Measurements from ENCODE around the gene CHRNE. TPM values are rescaled to one million over a fixed set of nuclear protein-coding genes. Genes with fewer than 3 reads are reported as not detected.
A peak's percentile ranks its signal among the peaks of the same experiment; 100 is the strongest.

Gene CHRNE
- total RNA-seq (2014; rRNA removed; shearing (Covaris generic)): 0.04 and 0.14 TPM in 2 replicates

DNA sequence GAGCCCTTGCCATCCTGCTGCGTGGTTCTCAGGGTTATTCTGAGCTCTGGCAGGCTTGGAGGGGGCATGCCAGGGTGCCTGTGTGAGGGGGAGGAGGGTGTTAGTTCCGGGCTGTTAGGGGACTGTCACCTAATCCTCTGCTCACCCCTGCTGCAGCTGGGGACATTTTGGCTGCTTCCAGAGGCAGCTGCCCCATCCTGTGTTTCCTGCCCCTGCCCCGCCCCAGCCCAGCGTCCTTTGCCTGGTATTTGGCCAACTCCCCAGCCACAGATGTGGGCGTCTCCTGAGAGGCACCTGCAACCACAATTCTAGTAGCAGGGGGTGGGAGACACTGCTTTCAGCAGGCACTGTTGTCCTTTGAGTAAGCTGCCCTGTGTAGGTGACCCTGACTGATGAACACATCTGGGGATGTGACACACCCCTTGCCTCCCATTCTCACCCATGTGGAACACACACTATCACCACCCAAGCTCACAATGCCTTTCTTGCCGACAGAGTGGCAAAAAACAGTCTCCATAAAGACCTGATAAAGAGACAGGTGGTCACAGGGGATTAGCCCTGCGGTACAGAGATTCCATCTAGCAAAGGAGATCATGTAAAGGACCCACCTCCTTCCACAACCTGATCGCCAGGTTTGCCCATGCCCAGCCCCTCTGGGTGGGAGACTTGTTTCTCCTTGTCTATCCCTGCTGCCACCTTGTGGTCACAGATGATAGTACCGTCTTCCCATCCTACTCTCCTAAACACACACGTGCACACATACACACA, at the start of gene CHRNE:
Gene CHRNE (minus strand): TSS at position 48 of the 768 bp plus-strand sequence. CDS start 35 bp downstream, at position 13.
- peak; percentile 51 for DNase-seq (ENCODE audit: low spot score)

- no peak for DNase-seq (ENCODE audit: low spot score)
These were observed 48.6 kb upstream of the CHRNE start for GRCh38 chr17:4951486-4951885.

DNA sequence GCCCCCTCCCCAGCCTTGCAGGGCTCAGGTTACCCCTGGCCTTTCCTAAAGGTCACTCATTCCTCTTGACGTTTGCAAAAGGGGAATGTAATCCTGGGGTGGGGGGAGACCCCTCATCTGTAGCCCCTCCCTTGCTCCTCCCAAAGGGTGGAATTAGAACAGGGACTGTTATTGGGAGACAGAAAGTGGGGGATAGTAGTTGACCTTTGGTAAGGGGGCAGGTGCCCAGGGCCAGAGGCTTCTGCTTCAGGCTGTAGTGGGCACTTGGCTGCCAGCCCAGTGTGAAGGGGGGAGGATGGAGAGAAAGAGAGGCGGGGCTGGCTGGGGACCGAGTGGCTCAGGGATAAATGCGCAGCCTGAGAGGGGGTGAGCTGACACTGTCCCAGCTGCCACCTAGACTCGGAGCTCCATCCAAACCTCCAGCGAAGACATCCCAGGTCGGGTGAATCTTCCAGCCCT, 47.9 kb upstream of the CHRNE start, which contains the start of gene ENO3:
Gene ENO3 (plus strand): TSS at position 374 of the 459 bp plus-strand sequence. CDS start 711 bp downstream, outside the sequence.
- no peak for DNase-seq (ENCODE audit: low spot score)

- no peak for DNase-seq (ENCODE audit: low spot score)
These were observed 47.3 kb upstream of the CHRNE start for GRCh38 chr17:4950075-4950745.

GRCh38 chr17:4949321-4950074, 46.6 kb upstream of the CHRNE start:
- peak; percentile 27 for DNase-seq (ENCODE audit: low spot score)

GRCh38 chr17:4948931-4949320, 46.0 kb upstream of the CHRNE start:
- peak; percentile 69 for DNase-seq (ENCODE audit: low spot score)

- peak; percentile 68 for DNase-seq (ENCODE audit: low spot score)
These were observed 45.5 kb upstream of the CHRNE start, which contains the start of gene PFN1 for GRCh38 chr17:4948166-4948930. TSS of gene PFN1 (minus strand) at chr17:4948530. CDS start at chr17:4948394, 136 bp downstream.

DNA sequence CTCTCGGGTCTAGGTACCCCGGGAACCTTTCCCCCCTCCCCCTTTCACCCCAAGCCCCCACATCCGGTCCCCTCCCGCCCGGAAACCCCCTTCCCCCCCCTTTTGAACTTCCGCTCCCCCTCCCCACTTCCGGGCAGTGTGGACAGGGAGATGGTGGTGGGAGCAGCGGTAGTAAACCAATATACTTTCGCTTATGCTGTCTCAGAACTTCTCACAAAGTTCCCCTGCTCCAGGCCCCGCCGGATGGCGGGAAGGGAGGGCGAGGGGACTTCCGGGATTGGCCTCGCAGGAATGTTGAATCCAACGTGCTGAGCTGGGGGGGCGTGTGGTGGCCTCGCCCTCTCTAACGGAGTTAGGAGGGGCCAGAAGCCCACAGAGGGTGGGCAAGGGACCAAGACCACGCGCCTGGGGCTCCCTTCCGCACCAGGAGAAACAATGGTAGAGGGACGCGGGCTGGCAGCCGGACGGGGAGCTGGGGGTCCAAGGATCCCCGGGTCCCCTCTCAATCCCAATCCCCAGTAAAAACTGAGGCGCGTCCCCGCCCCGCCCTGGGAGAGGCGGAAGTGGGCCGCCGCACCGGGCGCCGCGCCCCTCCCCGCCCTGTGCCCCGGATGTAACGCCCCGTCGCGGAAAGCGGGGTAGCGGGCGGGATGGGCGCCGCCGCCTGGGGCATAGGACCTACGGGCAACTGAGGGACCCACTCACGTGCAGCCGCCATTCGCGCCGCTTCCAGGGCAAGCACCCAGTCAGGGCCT, 44.7 kb upstream of the CHRNE start:
- DNase-seq (ENCODE audit: low spot score): peak; percentile 36

- no peak for DNase-seq (ENCODE audit: low spot score)
These were observed 44.1 kb upstream of the CHRNE start for GRCh38 chr17:4947010-4947410.

DNA sequence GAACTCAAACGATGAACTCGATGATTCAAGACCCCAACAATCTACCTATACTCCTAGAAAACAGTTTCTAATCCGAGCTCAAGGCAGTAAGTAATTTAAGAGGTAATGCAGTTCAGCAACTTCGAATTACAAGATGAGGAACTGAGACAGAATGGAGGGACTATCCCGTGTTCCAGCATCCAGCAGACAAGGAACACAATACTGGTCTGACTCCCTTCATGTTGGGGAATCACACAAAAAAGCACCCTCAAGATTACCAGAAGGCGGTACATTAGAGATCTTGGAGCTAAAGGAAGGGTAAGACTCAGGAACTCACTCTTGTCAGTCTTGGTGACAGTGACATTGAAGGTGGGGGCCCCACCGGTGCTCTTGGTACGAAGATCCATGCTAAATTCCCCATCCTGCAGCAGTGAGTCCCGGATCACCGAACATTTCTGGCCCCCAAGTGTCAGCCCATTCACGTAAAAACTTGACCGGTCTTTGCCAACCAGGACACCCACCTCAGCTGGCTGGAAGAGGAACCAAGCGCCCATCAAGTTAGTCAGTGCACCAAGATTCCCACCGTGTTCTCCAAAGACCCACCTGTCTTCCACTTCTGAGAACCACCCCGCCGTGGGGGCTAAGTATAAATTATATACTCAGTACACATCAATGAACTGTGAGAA, 43.5 kb upstream of the CHRNE start:
- no peak for DNase-seq (ENCODE audit: low spot score)

DNA sequence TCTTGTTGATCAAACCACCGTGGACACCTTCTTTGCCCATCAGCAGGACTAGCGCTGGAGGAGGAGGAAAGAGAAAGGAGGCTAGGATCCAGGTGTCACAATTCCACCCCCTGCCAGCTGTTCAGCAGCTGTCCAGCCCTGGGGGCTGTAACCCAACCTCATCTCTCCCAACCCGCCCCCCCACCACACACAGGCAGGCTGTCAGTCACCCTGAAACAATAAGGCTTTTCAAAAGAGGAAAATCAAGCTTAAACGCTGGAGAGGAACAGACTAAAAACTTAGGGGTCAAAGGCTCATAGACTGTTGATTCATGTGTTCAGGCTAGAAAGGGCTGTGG, 43.0 kb upstream of the CHRNE start:
- DNase-seq (ENCODE audit: low spot score): no peak

GRCh38 chr17:4945176-4945943, 42.5 kb upstream of the CHRNE start:
- peak; percentile 81 for DNase-seq (ENCODE audit: low spot score)

GRCh38 chr17:4944554-4945175, 41.8 kb upstream of the CHRNE start:
- DNase-seq (ENCODE audit: low spot score): no peak

GRCh38 chr17:4944163-4944553, 41.3 kb upstream of the CHRNE start:
- DNase-seq (ENCODE audit: low spot score): no peak

DNA sequence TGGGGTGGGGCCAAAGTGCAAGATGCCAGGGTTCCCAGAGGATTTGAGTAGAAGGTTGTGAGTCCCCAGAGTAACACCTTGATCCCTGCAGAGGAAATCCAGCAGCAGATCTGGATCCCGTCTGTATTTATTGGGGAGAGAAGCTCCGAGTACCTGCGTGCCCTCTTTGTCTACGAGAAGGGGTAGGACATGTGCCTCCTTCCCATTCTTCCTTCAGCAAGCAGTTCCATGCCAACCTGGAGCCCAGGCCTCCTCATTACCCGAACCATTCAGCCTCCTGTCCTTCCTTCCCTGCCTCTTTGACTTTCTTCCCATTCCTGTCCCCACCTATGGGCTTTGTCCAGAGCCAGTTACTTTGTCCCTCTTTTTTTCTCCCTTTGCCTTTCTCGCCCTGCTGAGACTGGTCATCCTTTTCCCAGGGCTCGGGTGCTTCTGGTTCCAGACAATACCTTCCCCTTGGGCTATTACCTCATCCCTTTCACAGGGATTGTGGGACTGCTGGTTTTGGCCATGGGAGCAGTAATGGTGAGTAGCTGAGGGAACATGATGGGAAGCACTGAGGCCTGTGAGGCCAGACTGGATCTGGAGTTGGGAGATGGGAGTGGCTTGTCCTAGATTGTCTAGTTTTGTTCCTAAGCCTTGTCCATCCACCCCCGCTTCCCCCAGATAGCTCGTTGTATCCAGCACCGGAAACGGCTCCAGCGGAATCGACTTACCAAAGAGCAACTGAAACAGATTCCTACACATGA, 40.0 kb upstream of the CHRNE start:
- no peak for DNase-seq (ENCODE audit: low spot score)

- no peak for DNase-seq (ENCODE audit: low spot score)
These were observed 38.4 kb upstream of the CHRNE start for GRCh38 chr17:4941319-4941610.

DNA sequence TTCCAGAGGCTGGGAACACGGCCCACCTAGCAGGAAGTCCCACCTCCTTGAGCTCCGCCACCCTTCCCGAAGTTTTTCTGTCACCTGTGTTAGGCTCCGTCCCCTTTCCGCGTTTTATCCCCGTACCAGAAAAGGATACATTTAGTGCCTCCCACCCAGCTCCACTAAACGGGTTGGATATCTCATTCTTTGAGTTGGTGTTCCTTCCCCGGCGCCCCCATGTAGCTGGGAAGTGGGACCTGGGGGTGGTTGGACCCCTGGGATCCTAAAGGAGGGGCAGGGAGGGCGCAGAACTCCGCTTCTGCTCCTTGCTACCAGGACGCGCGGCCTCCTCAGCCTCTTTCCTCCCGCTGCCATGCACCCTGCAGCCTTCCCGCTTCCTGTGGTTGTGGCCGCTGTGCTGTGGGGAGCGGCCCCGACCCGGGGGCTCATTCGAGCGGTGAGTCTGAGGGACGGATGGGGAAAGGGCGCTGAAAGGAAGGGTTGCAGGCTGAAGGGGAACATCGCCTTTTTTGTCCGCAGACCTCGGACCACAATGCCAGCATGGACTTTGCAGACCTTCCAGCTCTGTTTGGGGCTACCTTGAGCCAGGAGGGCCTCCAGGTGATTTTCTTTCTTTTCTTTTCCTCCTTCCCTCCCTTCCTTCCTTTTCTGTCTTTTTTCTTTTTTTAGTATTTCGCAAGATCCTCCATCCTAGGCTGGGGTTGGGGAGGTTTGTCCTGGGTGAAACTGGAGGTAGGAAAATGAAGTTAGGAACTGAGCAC, 37.8 kb upstream of the CHRNE start:
- peak; percentile 66 for DNase-seq (ENCODE audit: low spot score)

Data from H4 (cell line).